K562 treated with DMSO at 1 percent for 24 hours (cell line): ENCODE measurements around the gene SNX20. TPM values are rescaled to one million over a fixed set of nuclear protein-coding genes. Genes with fewer than 3 reads are reported as not detected.

Source experiments
- total RNA-seq: library from RNA; unstranded; fragments of 300-600 nt; gene quantifications from 2 replicates; pipeline ENCODE4 v1.2.3, GENCODE V29; 2022; ENCODE audit warnings: low read depth; ENCODE audit not compliant: insufficient read depth

The SNX20 gene
- total RNA-seq, result not detected in 2 replicates

DNA sequence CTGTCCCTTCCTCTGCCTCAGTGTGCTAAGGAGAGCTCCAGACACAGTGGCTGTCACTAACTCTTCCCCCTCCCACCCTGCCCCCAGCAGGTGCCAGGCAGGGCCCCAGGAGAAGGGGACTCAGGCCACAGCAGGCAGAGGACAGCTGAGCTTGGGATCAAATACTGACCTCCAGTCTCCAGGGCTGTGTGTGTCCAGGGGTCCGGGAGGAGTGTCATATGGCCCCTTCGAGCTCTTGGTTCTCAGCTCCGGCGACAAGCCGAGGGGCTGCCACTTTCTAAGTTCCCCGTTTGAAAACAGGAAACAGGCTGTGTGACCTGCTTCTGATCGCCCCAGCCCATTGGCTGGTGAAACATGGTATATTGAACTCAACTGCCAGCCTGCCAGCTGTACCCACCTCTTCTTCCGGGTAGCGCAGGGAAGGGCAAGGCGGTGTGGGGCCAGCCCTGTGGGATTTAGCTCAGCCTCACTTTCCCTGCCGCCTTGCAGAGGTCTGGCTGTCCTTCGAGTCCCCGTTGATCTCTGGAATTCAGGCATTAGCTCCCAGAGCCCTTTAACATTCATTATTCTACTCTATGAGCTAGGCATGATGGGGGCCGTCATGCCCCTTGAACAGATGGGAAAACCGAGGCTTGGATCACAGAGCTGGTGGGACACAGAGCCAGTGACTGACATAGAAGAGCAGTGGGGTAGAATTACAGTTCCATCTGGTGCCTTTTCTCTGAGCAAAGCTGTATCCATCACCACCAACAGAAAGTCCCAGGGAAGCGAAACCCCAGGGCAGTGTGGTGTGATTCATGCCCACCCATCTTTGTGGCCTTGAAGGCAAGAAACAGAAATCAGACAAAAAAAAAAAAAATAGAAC is at the start of gene SNX20:
Gene SNX20 (minus strand): TSS at position 292 of the 865 bp plus-strand sequence. CDS start 3,786 bp downstream, outside the sequence.

DNA sequence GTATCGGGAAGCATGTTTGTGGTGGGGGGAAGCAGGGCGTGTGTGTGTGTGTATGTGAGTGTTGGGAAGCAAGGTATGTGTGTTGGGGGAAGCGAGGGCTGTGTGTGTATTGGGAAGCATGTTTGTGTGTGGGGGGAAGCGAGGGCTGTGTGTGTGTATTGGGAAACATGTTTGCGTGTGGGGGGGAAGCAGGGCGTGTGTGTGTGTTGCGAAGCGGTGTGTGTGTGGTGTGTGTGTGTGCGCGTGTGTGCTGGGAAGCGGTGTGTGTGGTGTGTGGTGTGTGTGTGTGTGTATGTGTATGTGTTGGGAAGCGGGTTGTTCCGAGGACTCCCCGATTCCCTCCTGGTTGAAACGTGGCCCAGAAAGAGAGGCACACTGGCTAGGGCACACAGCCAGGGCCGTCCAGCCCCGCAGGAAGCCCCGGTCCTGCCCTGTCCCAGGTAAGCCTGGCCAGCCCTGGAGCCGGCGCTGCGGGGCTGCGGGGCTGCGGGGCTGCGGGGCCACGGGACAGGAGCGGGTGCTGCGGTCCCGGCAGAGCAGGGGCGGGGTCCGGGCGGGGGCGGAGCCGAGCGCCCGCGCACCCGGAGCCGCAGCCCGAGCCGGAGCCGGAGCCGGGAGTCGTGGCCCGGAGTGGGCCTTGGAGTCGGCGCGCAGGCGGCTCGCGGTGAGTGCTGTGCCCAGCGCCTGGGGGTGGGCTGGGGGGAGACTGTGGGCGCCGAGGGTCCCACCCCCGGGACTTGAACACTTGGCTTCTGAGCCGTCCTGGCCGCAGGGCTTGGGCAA is 12.1 kb upstream of the SNX20 start, which contains the start of gene NOD2:
Gene NOD2 (plus strand): TSS at position 608 of the 783 bp plus-strand sequence. CDS start 5,890 bp downstream, outside the sequence.

Other genes starting within 250 kb of the SNX20 start
- 0.08 TPM in 1 of 2 replicates, not detected in the other for gene NKD1, start 132.9 kb downstream of the SNX20 start, total RNA-seq
- gene NOD2, start 12.3 kb upstream of the SNX20 start, total RNA-seq, result 0.28 and 0.35 TPM in 2 replicates
- gene CYLD, start 60.8 kb upstream of the SNX20 start, total RNA-seq, result 6.5 and 8.9 TPM in 2 replicates